SU-DHL-6 (cell line): Measurements from ENCODE around the gene NSD1.

Experiments used
- H2AFZ ChIP-seq: fragments of 200-600 bp; sonication (generic); 2 replicates; pipeline ENCODE4 v1.6.1; 2014; ENCODE audit warnings: low read depth, mild to moderate bottlenecking, moderate library complexity, mixed read lengths, antibody characterized with exemption, low read length; ENCODE audit not compliant: severe bottlenecking
- H3F3A ChIP-seq: fragments of 200-600 bp; shearing (Covaris generic); 2 replicates; pipeline ENCODE4 v1.6.0; 2016; ENCODE audit warnings: antibody characterized with exemption, mild to moderate bottlenecking; ENCODE audit not compliant: insufficient read depth
- H3K27ac ChIP-seq: fragments of 200-600 bp; sonication (generic); 2 replicates; pipeline ENCODE4 v1.5.1; 2016; ENCODE audit warnings: low read depth, mild to moderate bottlenecking, low read length, moderate library complexity, mixed read lengths
- H3K27me3 ChIP-seq: fragments of 200-600 bp; sonication (generic), shearing (Covaris generic); 2 replicates; pipeline ENCODE4 v1.6.0; 2014; ENCODE audit warnings: mild to moderate bottlenecking, low read length
- H3K36me3 ChIP-seq: fragments of 200-600 bp; sonication (generic); 2 replicates; pipeline ENCODE4 v1.6.1; 2014; ENCODE audit warnings: mild to moderate bottlenecking, low read length, mixed read lengths
- H3K4me2 ChIP-seq: fragments of 300-600, 200-600 bp; shearing (Covaris generic), sonication (generic); 2 replicates; pipeline ENCODE4 v1.6.0; 2014; ENCODE audit warnings: low read length, low read depth, mild to moderate bottlenecking; ENCODE audit not compliant: poor library complexity, severe bottlenecking
- H3K4me3 ChIP-seq: fragments of 200-600 bp; sonication (generic); 2 replicates; pipeline ENCODE4 v1.5.1; 2014; ENCODE audit warnings: antibody characterized with exemption, low read length, mild to moderate bottlenecking, mixed read lengths; ENCODE audit not compliant: insufficient read depth, poor library complexity, severe bottlenecking
- H3K79me2 ChIP-seq: fragments of 200-600 bp; sonication (generic); 2 replicates; pipeline ENCODE4 v1.6.1; 2014; ENCODE audit warnings: mild to moderate bottlenecking, low read length, moderate library complexity; ENCODE audit not compliant: insufficient read depth
- H3K9ac ChIP-seq: fragments of 200-600 bp; sonication (generic); 2 replicates; pipeline ENCODE4 v1.7.0; 2014; ENCODE audit warnings: mild to moderate bottlenecking, low read length
- H3K9me2 ChIP-seq: fragments of 200-600 bp; sonication (generic); replicated peaks from 2 replicates; pipeline ENCODE4 v1.6.1; 2014; ENCODE audit warnings: low read length; ENCODE audit not compliant: insufficient read depth
- H3K9me3 ChIP-seq: fragments of 200-600 bp; sonication (generic); 2 replicates; pipeline ENCODE4 v1.6.1; 2014; ENCODE audit warnings: low read length, mixed read lengths; ENCODE audit not compliant: insufficient read depth
- H4K20me1 ChIP-seq: fragments of 200-600 bp; sonication (generic); 2 replicates; pipeline ENCODE4 v1.6.1; 2014; ENCODE audit warnings: low read depth, mild to moderate bottlenecking, antibody characterized with exemption, low read length, moderate library complexity, mixed read lengths
- CTCF ChIP-seq: fragments of 200-600 bp; sonication (generic); IDR thresholded peaks from one replicate; pipeline ENCODE4 v1.5.1; 2017; ENCODE audit warnings: antibody characterized with exemption, mild to moderate bottlenecking, low read length, moderate library complexity; ENCODE audit not compliant: insufficient read depth, poor library complexity, severe bottlenecking
- EZH2phosphoT487 ChIP-seq: fragments of 200-600 bp; sonication (generic), shearing (Covaris generic); conservative IDR thresholded peaks from 2 replicates; pipeline ENCODE4 v1.6.1; 2018; ENCODE audit warnings: mild to moderate bottlenecking, antibody characterized with exemption, low read length, moderate library complexity, mixed read lengths

NSD1 gene

GRCh38 chr5:177123789-177124485, 9.6 kb upstream of the NSD1 start:
- H3K9me3 ChIP-seq = no peaks in the 10 kb centered on the region
- H2AFZ ChIP-seq = peak overlapping the region; percentile 46
- no peaks in the 10 kb centered on the region for H3K27me3 ChIP-seq
- H3K9ac ChIP-seq = peak overlapping the region; percentile 53
- H3F3A ChIP-seq = peaks cover 40% of the 10 kb centered on the region
- no peaks in the 10 kb centered on the region for H4K20me1 ChIP-seq
- H3K4me2 ChIP-seq = peak overlapping the region; percentile 91
- TF ChIP-seq CTCF (no peak), EZH2phosphoT487 (no peak)
- H3K4me3 ChIP-seq = peak overlapping the region; percentile 44
- H3K79me2 ChIP-seq = no peaks in the 10 kb centered on the region
- H3K27ac ChIP-seq = peak overlapping the region; percentile 97
- no peaks in the 10 kb centered on the region for H3K9me2 ChIP-seq
- no peaks in the 10 kb centered on the region for H3K36me3 ChIP-seq

GRCh38 chr5:177124486-177124991, 9.0 kb upstream of the NSD1 start:
- Histone ChIP-seq H3K9me2 (no peaks in the 10 kb centered on the region), H3K4me3 (peak overlapping the region; percentile 44), H4K20me1 (no peaks in the 10 kb centered on the region), H3K27me3 (no peaks in the 10 kb centered on the region), H3K79me2 (no peaks in the 10 kb centered on the region), H3K9ac (peak overlapping the region; percentile 53), H3K27ac (peak overlapping the region; percentile 97), H3F3A (peaks cover 46% of the 10 kb centered on the region), H3K9me3 (no peaks in the 10 kb centered on the region), H3K36me3 (no peaks in the 10 kb centered on the region), H2AFZ (peak overlapping the region; percentile 46), H3K4me2 (peak overlapping the region; percentile 91)
- TF ChIP-seq CTCF (no peak), EZH2phosphoT487 (no peak)

- no peak for TF ChIP-seq EZH2phosphoT487
- no peak for TF ChIP-seq CTCF
- no peaks in the 10 kb centered on the region for H4K20me1 ChIP-seq
- H3K9me2 ChIP-seq = no peaks in the 10 kb centered on the region
- H3K9me3 ChIP-seq = no peaks in the 10 kb centered on the region
- no peaks in the 10 kb centered on the region for H3K79me2 ChIP-seq
- H3K27ac ChIP-seq = peak overlapping the region; percentile 62
- H3K4me3 ChIP-seq = no peak overlapping the region
- H3K9ac ChIP-seq = no peak overlapping the region; the same call in 1 of the 2 replicates
- no peak overlapping the region for H3K4me2 ChIP-seq
- H3F3A ChIP-seq = peaks cover 68% of the 10 kb centered on the region
- no peak overlapping the region for H2AFZ ChIP-seq
- H3K36me3 ChIP-seq = no peaks in the 10 kb centered on the region
- no peaks in the 10 kb centered on the region for H3K27me3 ChIP-seq
These were observed 6.8 kb upstream of the NSD1 start for GRCh38 chr5:177126771-177127170.
